HCT116 (cell line): ENCODE data around the gene PODN.

ENCODE experiments used
- CEBPB ChIP-seq: IDR thresholded peaks from 2 replicates; pipeline ENCODE4 v1.6.1; 2012; ENCODE audit warnings: low read depth
- EZH2 ChIP-seq: fragments of 200-600 bp; sonication (generic); IDR thresholded peaks from 2 replicates; pipeline ENCODE4 v1.6.1; 2017; ENCODE audit warnings: antibody characterized with exemption, mixed run types
- POLR2A ChIP-seq: IDR thresholded peaks from 2 replicates; pipeline ENCODE4 v1.7.0; 2011; ENCODE audit warnings: borderline replicate concordance; ENCODE audit not compliant: insufficient read depth, insufficient read length; ENCODE audit errors: extremely low read depth
- RAD21 ChIP-seq: IDR thresholded peaks from 2 replicates; pipeline ENCODE4 v1.6.1; 2012; ENCODE audit warnings: low read depth, mild to moderate bottlenecking
- TF ChIP-seq, protein P1 (sequence below), 3 experiments: fragments of 200-600 bp in 1 of 3; sonication (generic) in 1 of 3; IDR thresholded peaks in 2 of 3; conservative IDR thresholded peaks in 1 of 3; 2 replicates each; pipeline ENCODE4 v1.5.1; 2012 to 2017; ENCODE audit warnings: low read depth in 2 of 3, low read length in 2 of 3, antibody characterized with exemption in 1 of 3, borderline replicate concordance in 1 of 3, control low read depth in 1 of 3, mild to moderate bottlenecking in 1 of 3, mixed read lengths in 1 of 3, mixed run types in 1 of 3, moderate library complexity in 1 of 3; ENCODE audit not compliant: insufficient read depth in 1 of 3
- TF ChIP-seq, protein P2 (sequence below): IDR thresholded peaks from 2 replicates; pipeline ENCODE4 v1.6.1; 2011; ENCODE audit warnings: mild to moderate bottlenecking, low read length, moderate library complexity; ENCODE audit not compliant: insufficient replicate concordance; ENCODE audit errors: extremely low read depth
- TF ChIP-seq, protein P3 (sequence below): IDR thresholded peaks from 2 replicates; pipeline ENCODE4 v1.6.1; 2012

DNA sequence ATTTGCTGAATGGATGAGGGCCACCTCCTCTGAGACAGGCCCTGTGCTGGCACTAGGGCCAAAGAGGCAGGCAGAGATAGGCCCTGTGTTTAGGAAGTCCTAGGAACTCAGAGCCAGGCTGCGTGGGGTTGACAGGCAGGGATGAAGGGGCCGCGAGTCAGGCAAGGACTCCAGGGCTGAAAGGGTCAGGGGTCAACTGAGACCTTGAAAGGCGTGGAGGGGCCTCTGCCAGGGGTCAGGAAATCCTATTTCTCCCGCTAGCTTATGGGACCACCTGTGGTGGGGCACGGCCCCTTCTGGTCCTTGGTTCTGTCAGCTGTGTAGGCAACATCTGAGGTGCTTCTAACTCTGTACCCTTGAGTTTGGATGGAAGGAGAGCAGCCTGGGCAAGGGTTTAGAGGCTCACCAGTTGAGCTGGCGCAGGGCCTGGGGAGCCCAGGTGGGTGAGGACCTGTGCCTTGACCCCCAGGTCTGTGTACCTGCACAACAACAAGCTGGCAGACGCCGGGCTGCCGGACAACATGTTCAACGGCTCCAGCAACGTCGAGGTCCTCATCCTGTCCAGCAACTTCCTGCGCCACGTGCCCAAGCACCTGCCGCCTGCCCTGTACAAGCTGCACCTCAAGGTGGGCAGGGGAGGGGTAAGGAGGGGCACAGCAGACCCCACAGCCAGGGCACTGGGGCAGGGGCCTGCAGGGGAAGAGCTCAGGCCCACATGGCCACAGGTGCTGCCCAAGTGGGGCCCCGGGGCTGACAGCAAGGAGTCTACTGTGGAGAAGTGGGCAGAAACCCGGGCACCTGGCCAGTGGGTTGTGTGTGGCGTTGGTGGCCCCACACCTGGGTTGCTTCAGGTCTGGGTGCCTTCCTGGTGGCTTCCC, 14.9 kb downstream of the PODN start:
- TF ChIP-seq, protein P1, sequence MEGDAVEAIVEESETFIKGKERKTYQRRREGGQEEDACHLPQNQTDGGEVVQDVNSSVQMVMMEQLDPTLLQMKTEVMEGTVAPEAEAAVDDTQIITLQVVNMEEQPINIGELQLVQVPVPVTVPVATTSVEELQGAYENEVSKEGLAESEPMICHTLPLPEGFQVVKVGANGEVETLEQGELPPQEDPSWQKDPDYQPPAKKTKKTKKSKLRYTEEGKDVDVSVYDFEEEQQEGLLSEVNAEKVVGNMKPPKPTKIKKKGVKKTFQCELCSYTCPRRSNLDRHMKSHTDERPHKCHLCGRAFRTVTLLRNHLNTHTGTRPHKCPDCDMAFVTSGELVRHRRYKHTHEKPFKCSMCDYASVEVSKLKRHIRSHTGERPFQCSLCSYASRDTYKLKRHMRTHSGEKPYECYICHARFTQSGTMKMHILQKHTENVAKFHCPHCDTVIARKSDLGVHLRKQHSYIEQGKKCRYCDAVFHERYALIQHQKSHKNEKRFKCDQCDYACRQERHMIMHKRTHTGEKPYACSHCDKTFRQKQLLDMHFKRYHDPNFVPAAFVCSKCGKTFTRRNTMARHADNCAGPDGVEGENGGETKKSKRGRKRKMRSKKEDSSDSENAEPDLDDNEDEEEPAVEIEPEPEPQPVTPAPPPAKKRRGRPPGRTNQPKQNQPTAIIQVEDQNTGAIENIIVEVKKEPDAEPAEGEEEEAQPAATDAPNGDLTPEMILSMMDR (IDR thresholded peaks at IDR 0.05 in 2 of 3, conservative IDR thresholded peaks at IDR 0.05 in 1 of 3; ENCODE audit: borderline replicate concordance in 1 of 3, insufficient read depth in 1 of 3, low read depth in 2 of 3, low read length in 2 of 3): no peak
- TF ChIP-seq, protein P2, sequence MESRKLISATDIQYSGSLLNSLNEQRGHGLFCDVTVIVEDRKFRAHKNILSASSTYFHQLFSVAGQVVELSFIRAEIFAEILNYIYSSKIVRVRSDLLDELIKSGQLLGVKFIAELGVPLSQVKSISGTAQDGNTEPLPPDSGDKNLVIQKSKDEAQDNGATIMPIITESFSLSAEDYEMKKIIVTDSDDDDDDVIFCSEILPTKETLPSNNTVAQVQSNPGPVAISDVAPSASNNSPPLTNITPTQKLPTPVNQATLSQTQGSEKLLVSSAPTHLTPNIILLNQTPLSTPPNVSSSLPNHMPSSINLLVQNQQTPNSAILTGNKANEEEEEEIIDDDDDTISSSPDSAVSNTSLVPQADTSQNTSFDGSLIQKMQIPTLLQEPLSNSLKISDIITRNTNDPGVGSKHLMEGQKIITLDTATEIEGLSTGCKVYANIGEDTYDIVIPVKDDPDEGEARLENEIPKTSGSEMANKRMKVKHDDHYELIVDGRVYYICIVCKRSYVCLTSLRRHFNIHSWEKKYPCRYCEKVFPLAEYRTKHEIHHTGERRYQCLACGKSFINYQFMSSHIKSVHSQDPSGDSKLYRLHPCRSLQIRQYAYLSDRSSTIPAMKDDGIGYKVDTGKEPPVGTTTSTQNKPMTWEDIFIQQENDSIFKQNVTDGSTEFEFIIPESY: no peak
- TF ChIP-seq, protein P3, sequence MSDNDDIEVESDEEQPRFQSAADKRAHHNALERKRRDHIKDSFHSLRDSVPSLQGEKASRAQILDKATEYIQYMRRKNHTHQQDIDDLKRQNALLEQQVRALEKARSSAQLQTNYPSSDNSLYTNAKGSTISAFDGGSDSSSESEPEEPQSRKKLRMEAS: no peak
- TF ChIP-seq EZH2 (no peak), RAD21 (no peak), CEBPB (no peak), POLR2A (no peak)
